Astrocyte (in vitro differentiated cells and primary cell): Measurements from ENCODE around the gene IDI2.

Experiments used
- EZH2 ChIP-seq: IDR thresholded peaks from 2 replicates; pipeline ENCODE4 v1.6.1; 2012; ENCODE audit warnings: mild to moderate bottlenecking, low read length, inconsistent platforms; ENCODE audit not compliant: insufficient read depth
- TF ChIP-seq, protein P1 (sequence below): IDR thresholded peaks from 2 replicates; pipeline ENCODE4 v1.5.1; 2011; ENCODE audit warnings: low read depth, mild to moderate bottlenecking, inconsistent platforms, low read length, moderate library complexity; ENCODE audit not compliant: insufficient read depth

GRCh38 chr10:990808-991207, 34.9 kb downstream of the IDI2 start:
- TF ChIP-seq EZH2: no peak
- TF ChIP-seq, protein P1, sequence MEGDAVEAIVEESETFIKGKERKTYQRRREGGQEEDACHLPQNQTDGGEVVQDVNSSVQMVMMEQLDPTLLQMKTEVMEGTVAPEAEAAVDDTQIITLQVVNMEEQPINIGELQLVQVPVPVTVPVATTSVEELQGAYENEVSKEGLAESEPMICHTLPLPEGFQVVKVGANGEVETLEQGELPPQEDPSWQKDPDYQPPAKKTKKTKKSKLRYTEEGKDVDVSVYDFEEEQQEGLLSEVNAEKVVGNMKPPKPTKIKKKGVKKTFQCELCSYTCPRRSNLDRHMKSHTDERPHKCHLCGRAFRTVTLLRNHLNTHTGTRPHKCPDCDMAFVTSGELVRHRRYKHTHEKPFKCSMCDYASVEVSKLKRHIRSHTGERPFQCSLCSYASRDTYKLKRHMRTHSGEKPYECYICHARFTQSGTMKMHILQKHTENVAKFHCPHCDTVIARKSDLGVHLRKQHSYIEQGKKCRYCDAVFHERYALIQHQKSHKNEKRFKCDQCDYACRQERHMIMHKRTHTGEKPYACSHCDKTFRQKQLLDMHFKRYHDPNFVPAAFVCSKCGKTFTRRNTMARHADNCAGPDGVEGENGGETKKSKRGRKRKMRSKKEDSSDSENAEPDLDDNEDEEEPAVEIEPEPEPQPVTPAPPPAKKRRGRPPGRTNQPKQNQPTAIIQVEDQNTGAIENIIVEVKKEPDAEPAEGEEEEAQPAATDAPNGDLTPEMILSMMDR: no peak
